ENCODE results near the gene FAAP20.
"Not testable (repeated sequence)": the region's sequence is repeated elsewhere in the genome, so short reads cannot be mapped to it uniquely, and the experiment has no call there.

FAAP20 gene

GRCh38 chr1:2154022-2154421, 40.5 kb downstream of the FAAP20 start:
- DNase-seq: no peak

GRCh38 chr1:2152954-2153353, 41.6 kb downstream of the FAAP20 start:
- no peak for DNase-seq

- no peak for DNase-seq
Observed at GRCh38 chr1:2151911-2152310, 42.7 kb downstream of the FAAP20 start.

- no peak for DNase-seq
Observed at GRCh38 chr1:2151252-2151651, 43.3 kb downstream of the FAAP20 start.

- DNase-seq: no peak
Observed at GRCh38 chr1:2150801-2151200, 43.8 kb downstream of the FAAP20 start.

- no peak for DNase-seq
Observed at GRCh38 chr1:2148691-2149090, 45.9 kb downstream of the FAAP20 start.

GRCh38 chr1:2147869-2148268, 46.7 kb downstream of the FAAP20 start:
- not testable (repeated sequence) for DNase-seq

- no peak for DNase-seq
Observed at GRCh38 chr1:2146836-2147517, 47.6 kb downstream of the FAAP20 start.

- DNase-seq: no peak
Observed at GRCh38 chr1:2145946-2146835, 48.4 kb downstream of the FAAP20 start.

- DNase-seq: no peak
Observed at GRCh38 chr1:2144501-2145090, 50.0 kb downstream of the FAAP20 start.

- no peak for DNase-seq
Observed at GRCh38 chr1:2143814-2144500, 50.6 kb downstream of the FAAP20 start.

- DNase-seq: no peak
Observed at GRCh38 chr1:2141025-2141424, 53.5 kb downstream of the FAAP20 start.
